Activated T-cell treated with anti-CD3 and anti-CD28 coated beads for 24 hours (primary cell): ENCODE results near the gene ACKR3.

ENCODE experiments used
- DNase-seq: peaks from one replicate; pipeline ENCODE4 v3.0.0-alpha.2; 2020; ENCODE audit warnings: low read depth

ACKR3 gene

GRCh38 chr2:236610991-236611821 lies 41.6 kb downstream of the ACKR3 start:
- no peak for DNase-seq

- DNase-seq = no peak
These were observed 43.1 kb downstream of the ACKR3 start for GRCh38 chr2:236612737-236613136.

DNA sequence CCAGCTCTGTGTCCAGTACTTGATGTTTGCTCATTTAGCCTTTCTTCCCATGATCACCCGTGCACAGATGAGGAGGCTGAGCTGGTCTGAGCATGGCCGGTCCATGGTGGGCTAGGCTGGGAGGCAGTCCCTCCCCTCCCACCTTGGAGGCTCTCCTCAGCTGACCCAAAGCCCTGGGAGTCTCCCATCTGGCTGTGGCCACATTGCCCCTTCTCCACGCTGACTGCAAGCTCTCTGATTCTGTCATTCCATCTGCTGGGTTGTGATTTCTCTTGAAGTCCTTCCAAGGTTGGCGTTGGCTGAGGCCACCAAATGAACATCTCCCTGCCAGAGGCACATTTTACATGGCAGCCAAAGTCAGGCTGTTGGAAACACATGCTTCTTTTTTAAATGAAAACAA lies 44.0 kb downstream of the ACKR3 start:
- DNase-seq = no peak

GRCh38 chr2:236614551-236614950 lies 44.9 kb downstream of the ACKR3 start:
- no peak for DNase-seq

DNA sequence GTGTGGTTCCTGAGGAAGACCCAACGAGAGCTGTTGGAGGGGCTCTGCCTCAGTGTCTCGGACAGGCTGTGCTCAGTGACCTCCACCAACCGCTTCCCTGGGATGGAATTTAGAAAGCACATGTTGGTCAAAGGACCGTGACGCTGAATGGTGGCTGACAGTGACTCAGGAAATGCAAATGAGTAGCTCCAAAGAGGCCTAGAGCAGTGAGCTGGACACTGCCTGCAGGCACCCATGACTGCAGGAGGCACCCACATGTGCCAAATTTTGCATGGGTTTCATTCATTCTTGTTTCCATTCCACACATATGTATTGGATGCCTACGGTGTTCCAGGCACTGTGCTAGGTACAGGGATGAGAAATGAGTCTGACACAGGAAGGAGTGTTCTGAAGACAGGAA lies 46.4 kb downstream of the ACKR3 start:
- no peak for DNase-seq

DNA sequence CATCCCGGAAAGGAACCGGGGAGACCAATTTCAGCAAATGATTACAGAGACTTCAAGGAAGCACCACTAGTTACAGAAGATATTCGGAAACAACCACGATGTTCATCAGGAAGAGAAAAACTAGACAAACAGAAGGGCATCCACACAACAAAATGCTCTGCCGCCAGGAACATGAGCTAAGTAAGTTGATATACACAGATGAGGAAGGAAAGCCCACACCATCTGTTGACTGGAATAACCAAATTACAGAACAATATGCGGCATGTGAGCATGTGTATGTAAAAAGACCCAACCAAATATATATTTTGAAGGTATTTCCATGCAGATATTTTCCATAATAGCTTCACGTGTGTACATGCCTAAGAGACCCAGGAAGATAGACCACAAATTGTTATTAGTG lies 47.0 kb downstream of the ACKR3 start:
- no peak for DNase-seq

GRCh38 chr2:236617221-236617737 lies 47.7 kb downstream of the ACKR3 start:
- DNase-seq = no peak

DNA sequence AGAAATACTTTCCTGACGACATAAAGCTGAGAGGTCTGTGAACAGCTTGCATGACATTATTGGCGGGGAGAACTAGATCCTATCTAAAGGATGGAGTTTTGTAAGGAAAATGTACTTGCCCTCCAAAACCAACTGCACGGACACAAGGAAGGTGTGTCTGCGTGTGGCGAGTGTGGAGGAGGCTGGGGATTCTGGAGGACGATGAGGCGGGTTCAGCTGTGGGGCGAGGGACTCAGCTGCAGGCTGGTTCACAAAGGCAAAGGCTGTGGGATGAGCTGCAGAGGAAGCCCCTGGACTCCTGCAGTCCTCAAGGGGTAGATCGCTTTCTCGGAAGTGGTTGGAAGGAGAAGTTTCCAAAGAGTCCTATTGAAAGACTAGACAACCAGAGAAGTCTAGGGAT lies 48.2 kb downstream of the ACKR3 start:
- DNase-seq = no peak

DNA sequence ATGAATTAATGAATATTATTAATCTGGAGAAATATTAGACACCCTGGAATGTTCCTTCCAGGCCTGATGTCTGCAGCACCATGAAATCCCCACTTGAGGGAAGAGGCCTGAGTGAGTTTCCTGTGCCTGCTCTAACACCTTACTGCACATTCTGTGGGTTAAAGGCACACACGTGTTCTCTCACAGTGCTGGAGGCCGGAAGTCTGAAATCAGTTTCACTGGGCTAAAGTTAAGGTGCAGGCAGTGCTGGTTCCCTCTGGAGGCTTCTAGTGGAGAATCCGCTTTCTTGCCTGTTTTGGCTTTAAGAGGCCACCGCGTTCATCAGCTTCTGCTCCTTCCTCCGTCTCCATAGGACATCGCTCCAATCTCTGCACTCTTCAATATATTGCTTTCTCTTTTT lies 48.7 kb downstream of the ACKR3 start:
- DNase-seq = no peak

- no peak for DNase-seq
These were observed 50.4 kb downstream of the ACKR3 start for GRCh38 chr2:236619910-236620612.

DNA sequence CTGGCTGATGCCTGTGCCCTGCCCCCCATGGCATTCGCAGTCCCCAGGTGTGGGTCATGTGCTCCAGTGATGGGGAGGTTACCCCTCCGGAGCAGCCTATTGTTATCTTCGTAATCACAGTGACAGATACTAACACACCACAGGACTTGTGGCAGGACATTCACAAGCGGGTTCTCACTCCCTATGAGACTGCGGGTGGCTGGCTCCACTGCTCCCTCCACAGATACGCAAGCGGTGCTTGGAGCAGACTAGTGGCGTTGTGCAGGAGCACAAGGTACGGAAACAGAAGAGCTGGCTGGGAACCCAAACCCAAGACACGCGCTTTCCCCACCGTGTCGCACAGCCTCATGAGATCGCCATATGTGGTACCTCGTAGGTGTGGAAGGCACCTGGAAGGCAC lies 52.2 kb downstream of the ACKR3 start:
- no peak for DNase-seq

- DNase-seq = no peak
These were observed 52.6 kb downstream of the ACKR3 start for GRCh38 chr2:236622201-236622600.

DNA sequence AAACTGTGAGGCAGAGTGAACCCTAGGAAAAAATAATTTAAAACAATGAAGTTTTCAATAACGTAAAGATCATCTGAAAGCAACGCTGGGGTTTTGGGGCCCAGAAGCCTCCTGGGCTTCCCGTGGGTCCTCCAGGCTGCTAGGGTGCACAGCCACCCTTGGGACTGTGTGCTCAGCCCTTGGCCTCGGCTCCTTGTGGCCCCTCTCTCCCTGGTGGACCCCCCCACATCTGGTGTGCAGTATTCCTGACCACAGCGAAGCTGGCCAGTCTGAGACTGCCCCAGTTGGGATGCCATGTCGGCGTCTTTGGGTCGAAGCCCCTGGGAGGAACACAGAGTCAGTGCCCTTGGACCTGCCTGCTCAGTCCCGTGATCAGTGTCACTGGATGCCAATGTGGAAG lies 53.0 kb downstream of the ACKR3 start:
- DNase-seq = no peak

DNA sequence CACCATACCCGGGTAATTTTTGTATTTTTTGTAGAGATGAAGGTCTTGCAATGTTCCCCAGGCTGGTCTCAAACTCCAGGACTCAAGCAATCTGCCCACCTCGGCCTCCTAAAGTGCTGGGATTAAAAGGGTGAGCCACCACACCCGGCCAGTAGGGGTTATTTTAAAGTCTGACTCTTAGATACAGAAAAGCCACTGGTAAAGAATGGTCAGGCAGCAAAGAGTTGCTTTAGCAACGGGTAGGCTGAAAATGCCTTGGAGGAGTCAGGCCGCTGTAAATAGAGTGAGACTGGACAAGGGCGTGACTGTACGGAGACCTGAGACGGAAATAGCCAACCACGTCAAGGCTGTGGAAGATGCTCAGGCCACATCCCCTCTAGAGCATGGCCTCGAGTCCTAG lies 54.2 kb downstream of the ACKR3 start:
- DNase-seq = no peak

DNA sequence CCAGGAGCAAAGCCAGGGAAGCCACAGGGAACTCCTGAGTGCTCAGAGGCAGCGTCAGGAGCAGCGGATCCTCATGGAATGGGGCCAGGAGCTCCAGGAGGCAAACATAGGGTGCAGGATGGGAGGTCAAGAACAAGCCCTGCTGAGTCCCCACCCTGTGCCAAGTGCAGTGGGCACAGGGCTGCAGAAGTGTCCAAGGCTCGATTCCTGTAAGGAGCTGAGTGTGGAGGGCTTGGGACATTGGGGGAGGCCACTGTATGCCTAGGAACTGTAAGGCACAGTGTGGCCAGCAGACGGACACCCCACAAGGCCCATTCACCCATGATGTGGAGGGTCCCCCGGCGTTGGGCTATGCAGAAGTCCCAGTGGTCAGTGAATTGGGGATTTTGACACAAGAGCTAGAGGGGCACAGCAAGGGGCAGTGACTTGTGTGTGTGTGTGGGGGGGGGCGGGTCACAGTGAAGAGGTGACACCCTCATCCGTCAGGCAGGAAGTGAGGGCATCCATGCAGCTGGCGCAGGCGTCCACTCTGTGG lies 55.6 kb downstream of the ACKR3 start:
- DNase-seq = no peak

- DNase-seq = no peak
These were observed 56.9 kb downstream of the ACKR3 start for GRCh38 chr2:236626391-236627150.

- DNase-seq = no peak
These were observed 57.6 kb downstream of the ACKR3 start for GRCh38 chr2:236627193-236627592.

DNA sequence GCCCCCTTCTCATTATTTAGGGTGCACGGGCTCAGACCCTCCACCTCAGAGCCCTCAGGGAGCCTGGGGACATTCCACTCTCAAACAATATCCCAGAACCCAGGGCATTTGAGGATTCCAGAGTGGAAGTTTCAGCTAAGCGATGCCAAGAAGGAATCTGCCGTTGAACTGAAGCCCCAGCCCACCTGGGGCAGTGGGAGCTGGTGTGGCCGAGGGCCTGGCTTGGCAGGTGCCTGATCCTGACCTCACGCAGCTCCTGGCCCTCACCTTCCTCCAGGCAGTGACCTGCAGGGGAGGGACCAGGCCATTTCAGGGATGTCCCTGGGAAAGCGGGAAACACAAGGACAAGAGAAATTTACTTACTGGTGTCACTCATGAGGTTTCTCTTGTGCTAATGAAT lies 58.2 kb downstream of the ACKR3 start:
- DNase-seq = no peak

GRCh38 chr2:236628256-236628901 lies 58.8 kb downstream of the ACKR3 start:
- no peak for DNase-seq

DNA sequence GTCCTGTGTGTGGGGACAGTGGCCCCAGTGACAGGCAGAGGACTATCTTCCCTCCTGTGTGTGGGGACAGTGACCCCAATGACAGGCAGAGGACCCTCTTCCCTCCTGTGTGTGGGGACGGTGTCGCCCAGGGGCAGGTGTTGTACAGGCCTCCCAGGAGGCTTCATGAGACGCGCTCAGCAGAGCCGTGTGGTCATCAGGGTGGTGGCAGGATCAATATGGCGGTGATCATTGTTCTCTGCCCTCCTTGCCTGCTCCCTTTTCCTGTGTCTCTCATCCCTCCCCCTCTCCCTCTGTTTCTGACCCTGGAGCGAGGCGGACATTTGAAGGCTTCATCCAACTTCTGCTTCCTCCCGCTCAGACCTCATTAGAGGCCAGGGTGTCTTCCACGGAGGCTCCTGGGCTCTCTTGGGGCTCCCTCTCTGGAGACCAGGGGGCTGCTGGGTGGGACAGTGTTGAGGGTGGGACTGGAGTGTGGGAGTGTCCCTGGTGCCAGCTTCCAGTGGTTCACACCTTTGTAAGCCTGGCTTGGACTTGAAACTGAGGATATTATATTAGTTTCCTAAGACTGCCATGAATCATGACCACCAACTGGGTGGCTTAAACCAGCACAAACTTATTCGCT lies 59.5 kb downstream of the ACKR3 start:
- no peak for DNase-seq
